PC-3 (cell line): Measurements from ENCODE around the gene GPBP1.
"Not testable (repeated sequence)": the region's sequence is repeated elsewhere in the genome, so short reads cannot be mapped to it uniquely, and the experiment has no call there.

Experiments used
- EZH2 ChIP-seq: fragments of 300-600 bp; sonication (generic); IDR thresholded peaks from one replicate; pipeline ENCODE4 v1.6.1; 2017; ENCODE audit warnings: antibody characterized with exemption, mild to moderate bottlenecking, low read length; ENCODE audit not compliant: unreplicated experiment
- EZH2phosphoT487 ChIP-seq: fragments of 300-600 bp; sonication (generic); IDR thresholded peaks from 2 replicates; pipeline ENCODE4 v1.6.1; 2018; ENCODE audit warnings: mild to moderate bottlenecking, antibody characterized with exemption, low read length, borderline replicate concordance
- TF ChIP-seq, protein P1 (sequence below): fragments of 300-600 bp; sonication (generic); conservative IDR thresholded peaks from 2 replicates; pipeline ENCODE4 v1.5.1; 2017; ENCODE audit warnings: antibody characterized with exemption, low read depth, mild to moderate bottlenecking, low read length

DNA sequence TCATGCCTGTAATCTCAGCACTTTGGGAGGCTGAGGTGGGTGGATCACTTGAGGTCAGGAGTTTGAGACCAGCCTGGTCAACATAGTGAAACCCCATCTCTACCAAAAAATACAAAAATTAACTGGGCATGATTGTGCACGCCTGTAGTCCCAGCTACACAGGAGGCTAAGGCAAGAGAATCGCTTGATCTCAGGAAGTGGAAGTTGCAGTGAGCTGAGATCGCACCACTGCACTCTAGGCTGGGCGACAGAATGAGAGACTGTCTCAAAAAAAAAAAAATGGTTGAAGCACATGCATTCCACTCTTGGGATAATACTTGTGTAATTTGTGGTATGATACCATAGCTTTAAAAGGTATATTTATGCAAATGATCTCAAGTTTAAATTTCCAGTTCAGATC lies 14.1 kb downstream of the GPBP1 start:
- TF ChIP-seq, protein P1, sequence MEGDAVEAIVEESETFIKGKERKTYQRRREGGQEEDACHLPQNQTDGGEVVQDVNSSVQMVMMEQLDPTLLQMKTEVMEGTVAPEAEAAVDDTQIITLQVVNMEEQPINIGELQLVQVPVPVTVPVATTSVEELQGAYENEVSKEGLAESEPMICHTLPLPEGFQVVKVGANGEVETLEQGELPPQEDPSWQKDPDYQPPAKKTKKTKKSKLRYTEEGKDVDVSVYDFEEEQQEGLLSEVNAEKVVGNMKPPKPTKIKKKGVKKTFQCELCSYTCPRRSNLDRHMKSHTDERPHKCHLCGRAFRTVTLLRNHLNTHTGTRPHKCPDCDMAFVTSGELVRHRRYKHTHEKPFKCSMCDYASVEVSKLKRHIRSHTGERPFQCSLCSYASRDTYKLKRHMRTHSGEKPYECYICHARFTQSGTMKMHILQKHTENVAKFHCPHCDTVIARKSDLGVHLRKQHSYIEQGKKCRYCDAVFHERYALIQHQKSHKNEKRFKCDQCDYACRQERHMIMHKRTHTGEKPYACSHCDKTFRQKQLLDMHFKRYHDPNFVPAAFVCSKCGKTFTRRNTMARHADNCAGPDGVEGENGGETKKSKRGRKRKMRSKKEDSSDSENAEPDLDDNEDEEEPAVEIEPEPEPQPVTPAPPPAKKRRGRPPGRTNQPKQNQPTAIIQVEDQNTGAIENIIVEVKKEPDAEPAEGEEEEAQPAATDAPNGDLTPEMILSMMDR: not testable (repeated sequence)
- TF ChIP-seq EZH2phosphoT487, EZH2: not testable (repeated sequence)
